Tibial nerve (tissue), 4 donors: ENCODE results near the gene LSMEM2. TPM values are rescaled to one million over a fixed set of nuclear protein-coding genes. Genes with fewer than 3 reads are reported as not detected.

ENCODE experiments used
- DNase-seq, 2 donors: peaks; one replicate each; pipeline ENCODE4 v3.0.0-alpha.2; 2019; ENCODE audit warnings: low spot score in 2 of 2
- H3K27ac ChIP-seq, 4 donors: fragments of 200-600 bp; sonication (generic) in 3 of 4; one replicate each; pipeline ENCODE4 v1.5.1; 2017 to 2019; ENCODE audit warnings: mild to moderate bottlenecking in 1 of 4
- H3K27me3 ChIP-seq, 2 donors: fragments of 200-600 bp; sonication (generic) in 1 of 2; one replicate each; pipeline versions ENCODE4 v1.5.1 to v1.6.0; 2017 to 2019
- H3K36me3 ChIP-seq, 3 donors: fragments of 200-600 bp; sonication (generic); one replicate each; pipeline ENCODE4 v1.5.1; 2018 to 2019
- H3K4me1 ChIP-seq, 4 donors: fragments of 200-600 bp; sonication (generic) in 3 of 4; one replicate each; pipeline ENCODE4 v1.5.1; 2017 to 2019
- H3K4me3 ChIP-seq, 4 donors: fragments of 200-600 bp; sonication (generic) in 3 of 4; one replicate each; pipeline ENCODE4 v1.5.1; 2017 to 2019; ENCODE audit warnings: mild to moderate bottlenecking in 1 of 4, moderate library complexity in 1 of 4
- H3K9me3 ChIP-seq, 4 donors: fragments of 200-600 bp; sonication (generic) in 3 of 4; one replicate each; pipeline ENCODE4 v1.5.1; 2017 to 2019
- CTCF ChIP-seq, 5 experiments: fragments of 200-600 bp in 3 of 5; fragments of 450-650 bp in 2 of 5; sonication (generic) in 3 of 5; IDR thresholded peaks; one replicate each; pipeline ENCODE4 v1.5.1; 2016 to 2019; ENCODE audit warnings: antibody characterized with exemption in 5 of 5, mild to moderate bottlenecking in 3 of 5, moderate library complexity in 2 of 5
- EP300 ChIP-seq, 2 donors: sonication (generic); formaldehyde crosslinking; IDR thresholded peaks; one replicate each; pipeline ENCODE4 v1.6.1; 2017; ENCODE audit warnings: antibody characterized with exemption in 2 of 2, mild to moderate bottlenecking in 1 of 2
- POLR2A ChIP-seq, 2 donors: fragments of 450-650 bp; IDR thresholded peaks; one replicate each; pipeline ENCODE4 v1.6.1; 2017; ENCODE audit warnings: antibody characterized with exemption in 2 of 2, mild to moderate bottlenecking in 2 of 2, moderate library complexity in 2 of 2
- WGBS, 2 donors: methylation state at CpG; one replicate each; pipeline ENCODE4 v1.1.5; 2018; 5-methylcytosine and 5-hydroxymethylcytosine counted together
- total RNA-seq, 4 donors: library from RNA; depleted of rRNA; stranded (reverse); fragments of >200 nt; gene quantifications; one replicate each; pipeline ENCODE4 v1.1.0, GENCODE V29; 2016

LSMEM2 gene
- total RNA-seq, 4 donors from 2014 or later: 2.0 to 3.1 (median 2.5) TPM

GRCh38 chr3:50298836-50299637 is 20.1 kb downstream of the LSMEM2 start, which contains the start of the genes HYAL3 and NAA80:
TSS of gene HYAL3 (minus strand) at chr3:50299405. CDS start at chr3:50295602, 3,803 bp downstream.
TSS of gene NAA80 (minus strand) at chr3:50299405. CDS start at chr3:50297463, 1,942 bp downstream.
- peak; percentile 99 for DNase-seq
- Histone ChIP-seq H3K4me1 (peaks cover 0 to 59% (median 40%) of the 10 kb centered on the region in 4 donors), H3K27ac (peak within 1 kb of the TSS; percentile 93 to 98 (median 96)), H3K36me3 (peaks cover 0 to 16% (median 0%) of the 10 kb centered on the region in 3 donors), H3K4me3 (peak within 1 kb of the TSS; percentile 42 to 82 (median 74)), H3K9me3 (no peaks in the 10 kb centered on the region), H3K27me3 (no peaks in the 10 kb centered on the region)
- 0 to 1% methylated on average over 34 to 40 of the region's 61 CpGs for WGBS, 2 donors
- TF ChIP-seq CTCF (IDR thresholded peaks at IDR 0.05) (peak; percentile 13 to 89 (median 33)), POLR2A (IDR thresholded peaks at IDR 0.05) (peak; percentile 87 to 98), EP300 (IDR thresholded peaks at IDR 0.05) (peak; percentile 81 to 97)

GRCh38 chr3:50299638-50299928 is 20.7 kb downstream of the LSMEM2 start:
- no peak for DNase-seq
- peak overlapping the region; percentile 42 to 82 (median 74) for H3K4me3 ChIP-seq
- 0 to 1% methylated on average over 11 to 12 of the region's 12 CpGs for whole genome bisulfite sequencing, 2 donors
- H3K27ac ChIP-seq: peak overlapping the region; percentile 75 to 97 (median 91)
- no peak for TF ChIP-seq CTCF (IDR thresholded peaks at IDR 0.05)
- no peak for TF ChIP-seq EP300 (IDR thresholded peaks at IDR 0.05)
- no peak for TF ChIP-seq POLR2A (IDR thresholded peaks at IDR 0.05)
- H3K4me1 ChIP-seq: peaks cover 0 to 59% (median 40%) of the 10 kb centered on the region in 4 donors
- H3K9me3 ChIP-seq: no peaks in the 10 kb centered on the region
- H3K27me3 ChIP-seq: no peaks in the 10 kb centered on the region
- peaks cover 0 to 16% (median 0%) of the 10 kb centered on the region in 3 donors for H3K36me3 ChIP-seq

- H3K27me3 ChIP-seq: no peaks in the 10 kb centered on the region
- H3K36me3 ChIP-seq: peaks cover 0 to 16% (median 0%) of the 10 kb centered on the region in 3 donors
- DNase-seq: no peak
- peak overlapping the region; percentile 75 to 97 (median 91) for H3K27ac ChIP-seq
- peak overlapping the region; percentile 42 to 82 (median 74) for H3K4me3 ChIP-seq
- no peaks in the 10 kb centered on the region for H3K9me3 ChIP-seq
- peaks cover 0 to 59% (median 40%) of the 10 kb centered on the region in 4 donors for H3K4me1 ChIP-seq
- 19 to 35% methylated on average over 12 of the region's 12 CpGs for WGBS, 2 donors
- no peak for TF ChIP-seq POLR2A (IDR thresholded peaks at IDR 0.05)
- no peak for TF ChIP-seq EP300 (IDR thresholded peaks at IDR 0.05)
- peak in 1 of 5 experiments; percentile 24 for TF ChIP-seq CTCF (IDR thresholded peaks at IDR 0.05)
Measured at GRCh38 chr3:50299929-50300680, 21.2 kb downstream of the LSMEM2 start.

GRCh38 chr3:50300681-50301254 is 21.9 kb downstream of the LSMEM2 start:
- Histone ChIP-seq H3K27me3 (no peaks in the 10 kb centered on the region), H3K4me3 (peak overlapping the region in 1 of 4 donors; percentile 82), H3K4me1 (peaks cover 0 to 59% (median 40%) of the 10 kb centered on the region in 4 donors), H3K36me3 (peaks cover 0 to 16% (median 0%) of the 10 kb centered on the region in 3 donors), H3K27ac (peak overlapping the region; percentile 75 to 97 (median 91)), H3K9me3 (no peaks in the 10 kb centered on the region)
- no peak for TF ChIP-seq CTCF (IDR thresholded peaks at IDR 0.05)
- no peak for TF ChIP-seq POLR2A (IDR thresholded peaks at IDR 0.05)
- TF ChIP-seq EP300 (IDR thresholded peaks at IDR 0.05): no peak
- DNase-seq: no peak
- WGBS, 2 donors: 61 to 64% methylated on average over 5 to 6 of the region's 6 CpGs
